K562 (cell line): ENCODE data around the gene CDC14A. TPM values are rescaled to one million over a fixed set of nuclear protein-coding genes. Genes with fewer than 3 reads are reported as not detected.
A peak's percentile ranks its signal among the peaks of the same experiment; 100 is the strongest.

ENCODE experiments used
- CBFA2T3 ChIP-seq: fragments of 450-650 bp; IDR thresholded peaks from 2 replicates; pipeline ENCODE4 v1.6.1; 2017
- CBX2 ChIP-seq: fragments of 200-600 bp; sonication (generic); IDR thresholded peaks from one replicate; pipeline ENCODE4 v1.6.1; 2012; ENCODE audit warnings: mild to moderate bottlenecking, low read length, inconsistent platforms; ENCODE audit not compliant: insufficient read depth, poor library complexity, severe bottlenecking
- CBX8 ChIP-seq: fragments of 200-600 bp; sonication (generic); IDR thresholded peaks from 2 replicates; pipeline ENCODE4 v1.6.1; 2012; ENCODE audit warnings: borderline replicate concordance, mixed run types, low read depth, mild to moderate bottlenecking, moderate library complexity, mixed read lengths, low read length, control low read depth, inconsistent platforms; ENCODE audit not compliant: poor library complexity, severe bottlenecking; ENCODE audit errors: extremely low read depth
- CHAMP1 ChIP-seq: fragments of 450-650 bp; IDR thresholded peaks from 2 replicates; pipeline ENCODE4 v1.6.1; 2016; ENCODE audit warnings: mild to moderate bottlenecking
- DMBX1 ChIP-seq: fragments of 250-450 bp; sonication (Bioruptor Pico); IDR thresholded peaks from 2 replicates; pipeline ENCODE4 v1.8.0; 2022; ENCODE audit warnings: inconsistent platforms, mild to moderate bottlenecking, moderate library complexity, borderline replicate concordance
- HDGF ChIP-seq: fragments of 450-650 bp; IDR thresholded peaks from 2 replicates; pipeline ENCODE4 v1.6.1; 2016
- JUND ChIP-seq, 2 experiments: IDR thresholded peaks; 2 replicates in 1 of 2; 3 replicates in 1 of 2; pipeline ENCODE4 v1.6.1; 2011; ENCODE audit warnings: borderline replicate concordance in 2 of 2, low read depth in 2 of 2, low read length in 2 of 2, improper control_type of control experiment in 1 of 2, missing biosample characterization in 1 of 2, missing genetic modification characterization in 1 of 2, missing genetic modification reagents in 1 of 2
- RUNX1 ChIP-seq: sonication (generic); IDR thresholded peaks from 2 replicates; pipeline ENCODE4 v1.6.1; 2016; ENCODE audit warnings: antibody characterized with exemption, low read depth
- ZNF133 ChIP-seq: fragments of 250-450 bp; sonication (Bioruptor Pico); IDR thresholded peaks from 2 replicates; pipeline ENCODE4 v1.4.0; 2020; ENCODE audit warnings: mild to moderate bottlenecking
- polyA plus RNA-seq, 8 experiments: library from polyadenylated mRNA; depleted of rRNA in 4 of 8; stranded (reverse) in 5 of 8; unstranded in 3 of 8; fragments of >200 nt; fragmentation: Nextera tagmentation in 2 of 8; fragmentation: Illumina TruSeq in 1 of 8; extraction: Ambion mirVana in 2 of 8; extraction: Trizol in 1 of 8; gene quantifications; 2 replicates each; pipeline versions ENCODE4 v1.2.1 to v1.2.3, GENCODE V29; 2011 to 2014; ENCODE audit warnings: inconsistent platforms in 1 of 8, missing spikeins in 1 of 8
- total RNA-seq, 7 experiments: library from RNA; depleted of rRNA in 6 of 7; stranded (reverse); fragments of >200 nt in 6 of 7; fragmentation: Illumina TruSeq in 2 of 7; extraction: Trizol in 2 of 7; gene quantifications; 2 replicates each; pipeline versions ENCODE4 v1.2.1 to v1.2.3, GENCODE V29; 2011 to 2021; ENCODE audit warnings: low replicate concordance in 1 of 7
- TF ChIP-seq, protein P1 (sequence below): sonication (generic); formaldehyde crosslinking; IDR thresholded peaks from 2 replicates; pipeline ENCODE4 v1.8.1; 2023; ENCODE audit warnings: mild to moderate bottlenecking, missing genetic modification reagents, moderate library complexity
- TF ChIP-seq, protein P2 (sequence below): fragments of 450-650 bp; IDR thresholded peaks from 2 replicates; pipeline ENCODE4 v1.6.1; 2016; ENCODE audit warnings: low read depth

The CDC14A gene
- total and polyA plus RNA-seq, 9 of the 15 experiments (the other 6 are each of a cell fraction or from before 2014, with no cell fraction given) = 17.0 to 74.3 (median 33.4) TPM

- no peak for TF ChIP-seq JUND (IDR thresholded peaks at IDR 0.05; ENCODE audit: borderline replicate concordance, low read depth, low read length)
- TF ChIP-seq JUND (tag; IDR thresholded peaks at IDR 0.05; ENCODE audit: borderline replicate concordance, low read depth, low read length) = no peak; the same call in 2 of the 3 replicates
- no peak for TF ChIP-seq RUNX1
- TF ChIP-seq CHAMP1 = no peak
- no peak for TF ChIP-seq CBX8
- peak; percentile 21; the same call in 1 of the 2 replicates for TF ChIP-seq CBFA2T3
- TF ChIP-seq CBX2 = no peak
- TF ChIP-seq DMBX1 (CRISPR knock-in tag) = no peak
- TF ChIP-seq, protein P1, sequence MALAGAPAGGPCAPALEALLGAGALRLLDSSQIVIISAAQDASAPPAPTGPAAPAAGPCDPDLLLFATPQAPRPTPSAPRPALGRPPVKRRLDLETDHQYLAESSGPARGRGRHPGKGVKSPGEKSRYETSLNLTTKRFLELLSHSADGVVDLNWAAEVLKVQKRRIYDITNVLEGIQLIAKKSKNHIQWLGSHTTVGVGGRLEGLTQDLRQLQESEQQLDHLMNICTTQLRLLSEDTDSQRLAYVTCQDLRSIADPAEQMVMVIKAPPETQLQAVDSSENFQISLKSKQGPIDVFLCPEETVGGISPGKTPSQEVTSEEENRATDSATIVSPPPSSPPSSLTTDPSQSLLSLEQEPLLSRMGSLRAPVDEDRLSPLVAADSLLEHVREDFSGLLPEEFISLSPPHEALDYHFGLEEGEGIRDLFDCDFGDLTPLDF (CRISPR knock-in tag) = no peak
- no peak for TF ChIP-seq ZNF133 (CRISPR knock-in tag)
- TF ChIP-seq HDGF = no peak
- TF ChIP-seq, protein P2, sequence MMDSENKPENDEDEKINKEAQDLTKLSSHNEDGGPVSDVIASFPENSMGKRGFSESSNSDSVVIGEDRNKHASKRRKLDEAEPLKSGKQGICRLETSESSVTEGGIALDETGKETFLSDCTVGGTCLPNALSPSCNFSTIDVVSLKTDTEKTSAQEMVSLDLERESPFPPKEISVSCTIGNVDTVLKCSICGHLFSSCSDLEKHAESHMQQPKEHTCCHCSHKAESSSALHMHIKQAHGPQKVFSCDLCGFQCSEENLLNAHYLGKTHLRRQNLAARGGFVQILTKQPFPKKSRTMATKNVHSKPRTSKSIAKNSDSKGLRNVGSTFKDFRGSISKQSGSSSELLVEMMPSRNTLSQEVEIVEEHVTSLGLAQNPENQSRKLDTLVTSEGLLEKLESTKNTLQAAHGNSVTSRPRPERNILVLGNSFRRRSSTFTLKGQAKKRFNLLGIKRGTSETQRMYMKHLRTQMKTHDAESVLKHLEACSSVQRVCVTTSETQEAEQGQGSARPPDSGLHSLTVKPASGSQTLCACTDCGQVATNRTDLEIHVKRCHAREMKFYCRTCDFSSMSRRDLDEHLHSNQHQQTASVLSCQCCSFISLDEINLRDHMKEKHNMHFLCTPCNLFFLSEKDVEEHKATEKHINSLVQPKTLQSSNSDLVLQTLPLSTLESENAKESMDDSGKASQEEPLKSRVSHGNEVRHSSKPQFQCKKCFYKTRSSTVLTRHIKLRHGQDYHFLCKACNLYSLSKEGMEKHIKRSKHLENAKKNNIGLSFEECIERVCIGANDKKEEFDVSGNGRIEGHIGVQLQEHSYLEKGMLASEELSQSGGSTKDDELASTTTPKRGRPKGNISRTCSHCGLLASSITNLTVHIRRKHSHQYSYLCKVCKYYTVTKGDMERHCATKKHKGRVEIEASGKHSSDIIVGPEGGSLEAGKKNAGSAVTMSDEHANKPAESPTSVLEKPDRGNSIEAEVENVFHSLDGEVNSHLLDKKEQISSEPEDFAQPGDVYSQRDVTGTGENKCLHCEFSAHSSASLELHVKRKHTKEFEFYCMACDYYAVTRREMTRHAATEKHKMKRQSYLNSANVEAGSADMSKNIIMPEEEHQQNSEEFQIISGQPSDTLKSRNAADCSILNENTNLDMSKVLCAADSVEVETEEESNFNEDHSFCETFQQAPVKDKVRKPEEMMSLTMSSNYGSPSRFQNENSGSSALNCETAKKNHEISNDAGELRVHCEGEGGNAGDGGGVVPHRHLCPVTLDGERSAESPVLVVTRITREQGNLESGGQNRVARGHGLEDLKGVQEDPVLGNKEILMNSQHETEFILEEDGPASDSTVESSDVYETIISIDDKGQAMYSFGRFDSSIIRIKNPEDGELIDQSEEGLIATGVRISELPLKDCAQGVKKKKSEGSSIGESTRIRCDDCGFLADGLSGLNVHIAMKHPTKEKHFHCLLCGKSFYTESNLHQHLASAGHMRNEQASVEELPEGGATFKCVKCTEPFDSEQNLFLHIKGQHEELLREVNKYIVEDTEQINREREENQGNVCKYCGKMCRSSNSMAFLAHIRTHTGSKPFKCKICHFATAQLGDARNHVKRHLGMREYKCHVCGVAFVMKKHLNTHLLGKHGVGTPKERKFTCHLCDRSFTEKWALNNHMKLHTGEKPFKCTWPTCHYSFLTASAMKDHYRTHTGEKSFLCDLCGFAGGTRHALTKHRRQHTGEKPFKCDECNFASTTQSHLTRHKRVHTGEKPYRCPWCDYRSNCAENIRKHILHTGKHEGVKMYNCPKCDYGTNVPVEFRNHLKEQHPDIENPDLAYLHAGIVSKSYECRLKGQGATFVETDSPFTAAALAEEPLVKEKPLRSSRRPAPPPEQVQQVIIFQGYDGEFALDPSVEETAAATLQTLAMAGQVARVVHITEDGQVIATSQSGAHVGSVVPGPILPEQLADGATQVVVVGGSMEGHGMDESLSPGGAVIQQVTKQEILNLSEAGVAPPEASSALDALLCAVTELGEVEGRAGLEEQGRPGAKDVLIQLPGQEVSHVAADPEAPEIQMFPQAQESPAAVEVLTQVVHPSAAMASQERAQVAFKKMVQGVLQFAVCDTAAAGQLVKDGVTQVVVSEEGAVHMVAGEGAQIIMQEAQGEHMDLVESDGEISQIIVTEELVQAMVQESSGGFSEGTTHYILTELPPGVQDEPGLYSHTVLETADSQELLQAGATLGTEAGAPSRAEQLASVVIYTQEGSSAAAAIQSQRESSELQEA = no peak; the same call in 1 of the 2 replicates
These were observed 8.6 kb downstream of the CDC14A start (continued) for GRCh38 chr1:100360790-100361510.
